ENCODE results near the gene PTCHD1.

DNA sequence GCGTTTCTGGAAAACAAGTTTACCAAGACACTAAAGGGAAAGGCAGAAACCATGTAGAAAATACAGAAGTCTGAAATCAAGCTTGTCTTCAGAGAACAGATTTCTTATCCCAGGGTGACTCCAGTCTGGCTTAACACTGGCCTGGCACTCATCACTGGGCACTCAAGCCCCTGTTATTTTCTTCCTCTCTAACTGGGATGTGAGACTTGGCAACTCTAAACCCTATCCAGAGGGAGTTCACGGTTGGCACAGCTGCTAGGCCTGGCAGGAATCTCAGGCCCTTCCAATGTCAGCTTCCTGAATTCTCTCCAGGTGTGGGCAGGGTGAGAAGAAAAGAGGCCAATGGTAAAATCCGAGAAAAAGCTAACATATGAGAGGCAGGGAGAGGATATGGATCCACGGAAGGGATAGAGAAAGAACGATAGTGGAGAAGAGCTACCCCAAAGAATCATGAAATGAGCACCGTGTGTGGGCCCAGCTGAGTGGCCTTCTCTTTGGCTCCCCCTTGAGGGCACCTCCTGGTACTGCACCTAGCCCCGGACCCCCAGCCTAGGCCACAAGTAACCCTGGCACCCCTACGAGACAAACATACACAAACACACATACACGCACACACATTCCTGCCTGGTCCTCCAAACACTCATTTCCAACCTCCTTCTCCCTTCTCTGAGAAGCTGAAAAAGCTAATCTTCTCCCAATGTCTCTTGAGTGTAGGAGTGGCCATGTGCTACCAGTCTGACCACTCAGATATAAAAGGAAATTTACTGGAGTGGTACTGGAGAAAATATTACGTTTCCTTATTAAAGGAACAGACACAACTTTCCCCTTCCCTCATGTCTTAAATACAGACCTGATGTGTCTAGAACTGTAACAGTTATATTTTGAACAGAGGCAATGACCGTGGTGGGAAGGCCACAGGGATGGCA is 16.6 kb upstream of the PTCHD1 start:
- TF ChIP-seq, protein P1, sequence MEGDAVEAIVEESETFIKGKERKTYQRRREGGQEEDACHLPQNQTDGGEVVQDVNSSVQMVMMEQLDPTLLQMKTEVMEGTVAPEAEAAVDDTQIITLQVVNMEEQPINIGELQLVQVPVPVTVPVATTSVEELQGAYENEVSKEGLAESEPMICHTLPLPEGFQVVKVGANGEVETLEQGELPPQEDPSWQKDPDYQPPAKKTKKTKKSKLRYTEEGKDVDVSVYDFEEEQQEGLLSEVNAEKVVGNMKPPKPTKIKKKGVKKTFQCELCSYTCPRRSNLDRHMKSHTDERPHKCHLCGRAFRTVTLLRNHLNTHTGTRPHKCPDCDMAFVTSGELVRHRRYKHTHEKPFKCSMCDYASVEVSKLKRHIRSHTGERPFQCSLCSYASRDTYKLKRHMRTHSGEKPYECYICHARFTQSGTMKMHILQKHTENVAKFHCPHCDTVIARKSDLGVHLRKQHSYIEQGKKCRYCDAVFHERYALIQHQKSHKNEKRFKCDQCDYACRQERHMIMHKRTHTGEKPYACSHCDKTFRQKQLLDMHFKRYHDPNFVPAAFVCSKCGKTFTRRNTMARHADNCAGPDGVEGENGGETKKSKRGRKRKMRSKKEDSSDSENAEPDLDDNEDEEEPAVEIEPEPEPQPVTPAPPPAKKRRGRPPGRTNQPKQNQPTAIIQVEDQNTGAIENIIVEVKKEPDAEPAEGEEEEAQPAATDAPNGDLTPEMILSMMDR (IDR thresholded peaks at IDR 0.05; ENCODE audit: low read depth, low read length, missing input control) = peak; percentile 43
- TF ChIP-seq FOXA1 (IDR thresholded peaks at IDR 0.05) = no peak
- TF ChIP-seq TAF1 (conservative IDR thresholded peaks at IDR 0.05) = no peak
- peak; percentile 7 to 69 for TF ChIP-seq RAD21 (IDR thresholded peaks at IDR 0.05)
- TF ChIP-seq, protein P2, sequence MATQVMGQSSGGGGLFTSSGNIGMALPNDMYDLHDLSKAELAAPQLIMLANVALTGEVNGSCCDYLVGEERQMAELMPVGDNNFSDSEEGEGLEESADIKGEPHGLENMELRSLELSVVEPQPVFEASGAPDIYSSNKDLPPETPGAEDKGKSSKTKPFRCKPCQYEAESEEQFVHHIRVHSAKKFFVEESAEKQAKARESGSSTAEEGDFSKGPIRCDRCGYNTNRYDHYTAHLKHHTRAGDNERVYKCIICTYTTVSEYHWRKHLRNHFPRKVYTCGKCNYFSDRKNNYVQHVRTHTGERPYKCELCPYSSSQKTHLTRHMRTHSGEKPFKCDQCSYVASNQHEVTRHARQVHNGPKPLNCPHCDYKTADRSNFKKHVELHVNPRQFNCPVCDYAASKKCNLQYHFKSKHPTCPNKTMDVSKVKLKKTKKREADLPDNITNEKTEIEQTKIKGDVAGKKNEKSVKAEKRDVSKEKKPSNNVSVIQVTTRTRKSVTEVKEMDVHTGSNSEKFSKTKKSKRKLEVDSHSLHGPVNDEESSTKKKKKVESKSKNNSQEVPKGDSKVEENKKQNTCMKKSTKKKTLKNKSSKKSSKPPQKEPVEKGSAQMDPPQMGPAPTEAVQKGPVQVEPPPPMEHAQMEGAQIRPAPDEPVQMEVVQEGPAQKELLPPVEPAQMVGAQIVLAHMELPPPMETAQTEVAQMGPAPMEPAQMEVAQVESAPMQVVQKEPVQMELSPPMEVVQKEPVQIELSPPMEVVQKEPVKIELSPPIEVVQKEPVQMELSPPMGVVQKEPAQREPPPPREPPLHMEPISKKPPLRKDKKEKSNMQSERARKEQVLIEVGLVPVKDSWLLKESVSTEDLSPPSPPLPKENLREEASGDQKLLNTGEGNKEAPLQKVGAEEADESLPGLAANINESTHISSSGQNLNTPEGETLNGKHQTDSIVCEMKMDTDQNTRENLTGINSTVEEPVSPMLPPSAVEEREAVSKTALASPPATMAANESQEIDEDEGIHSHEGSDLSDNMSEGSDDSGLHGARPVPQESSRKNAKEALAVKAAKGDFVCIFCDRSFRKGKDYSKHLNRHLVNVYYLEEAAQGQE (IDR thresholded peaks at IDR 0.05) = no peak
- TF ChIP-seq, protein P3, sequence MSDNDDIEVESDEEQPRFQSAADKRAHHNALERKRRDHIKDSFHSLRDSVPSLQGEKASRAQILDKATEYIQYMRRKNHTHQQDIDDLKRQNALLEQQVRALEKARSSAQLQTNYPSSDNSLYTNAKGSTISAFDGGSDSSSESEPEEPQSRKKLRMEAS (IDR thresholded peaks at IDR 0.05) = no peak
- TF ChIP-seq EGR1 (IDR thresholded peaks at IDR 0.05; ENCODE audit: low read depth in 2 of 2) = no peak
- no peak for TF ChIP-seq SP1 (IDR thresholded peaks at IDR 0.05)
- TF ChIP-seq, protein P4, sequence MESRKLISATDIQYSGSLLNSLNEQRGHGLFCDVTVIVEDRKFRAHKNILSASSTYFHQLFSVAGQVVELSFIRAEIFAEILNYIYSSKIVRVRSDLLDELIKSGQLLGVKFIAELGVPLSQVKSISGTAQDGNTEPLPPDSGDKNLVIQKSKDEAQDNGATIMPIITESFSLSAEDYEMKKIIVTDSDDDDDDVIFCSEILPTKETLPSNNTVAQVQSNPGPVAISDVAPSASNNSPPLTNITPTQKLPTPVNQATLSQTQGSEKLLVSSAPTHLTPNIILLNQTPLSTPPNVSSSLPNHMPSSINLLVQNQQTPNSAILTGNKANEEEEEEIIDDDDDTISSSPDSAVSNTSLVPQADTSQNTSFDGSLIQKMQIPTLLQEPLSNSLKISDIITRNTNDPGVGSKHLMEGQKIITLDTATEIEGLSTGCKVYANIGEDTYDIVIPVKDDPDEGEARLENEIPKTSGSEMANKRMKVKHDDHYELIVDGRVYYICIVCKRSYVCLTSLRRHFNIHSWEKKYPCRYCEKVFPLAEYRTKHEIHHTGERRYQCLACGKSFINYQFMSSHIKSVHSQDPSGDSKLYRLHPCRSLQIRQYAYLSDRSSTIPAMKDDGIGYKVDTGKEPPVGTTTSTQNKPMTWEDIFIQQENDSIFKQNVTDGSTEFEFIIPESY (IDR thresholded peaks at IDR 0.05) = no peak
- TF ChIP-seq JUND (IDR thresholded peaks at IDR 0.05) = no peak
- no peak for TF ChIP-seq YY1 (IDR thresholded peaks at IDR 0.05)
